GM12865 (cell line): Measurements from ENCODE around the gene SCG3.
A peak's percentile ranks its signal among the peaks of the same experiment; 100 is the strongest.
"Not testable (repeated sequence)": the region's sequence is repeated elsewhere in the genome, so short reads cannot be mapped to it uniquely, and the experiment has no call there.

ENCODE experiments used
- DNase-seq: peaks from one replicate; pipeline ENCODE4 v3.0.0; 2010; ENCODE audit warnings: low read depth
- H3K4me3 ChIP-seq: 2 replicates; pipeline ENCODE4 v1.5.1; 2011; ENCODE audit warnings: mild to moderate bottlenecking, low read depth, low read length, control low read depth
- CTCF ChIP-seq: IDR thresholded peaks from 2 replicates; pipeline ENCODE4 v1.5.1; 2011; ENCODE audit warnings: low read length, control low read depth, low read depth, inconsistent platforms; ENCODE audit not compliant: insufficient read depth; ENCODE audit errors: missing control alignments

SCG3 gene

GRCh38 chr15:51649659-51650521, 31.4 kb upstream of the SCG3 start:
- H3K4me3 ChIP-seq: no peak overlapping the region
- TF ChIP-seq CTCF: peak; percentile 66
- DNase-seq: peak; percentile 86

GRCh38 chr15:51652084-51652668, 29.1 kb upstream of the SCG3 start:
- TF ChIP-seq CTCF: no peak
- H3K4me3 ChIP-seq: no peak overlapping the region
- DNase-seq: no peak

- not testable (repeated sequence) for DNase-seq, H3K4me3 ChIP-seq
Measured at GRCh38 chr15:51655401-51656057, 25.8 kb upstream of the SCG3 start.

- no peak overlapping the region for H3K4me3 ChIP-seq
- DNase-seq: peak; percentile 5
- no peak for TF ChIP-seq CTCF
Measured at GRCh38 chr15:51658664-51659063, 22.6 kb upstream of the SCG3 start.

GRCh38 chr15:51661072-51661471, 20.2 kb upstream of the SCG3 start:
- H3K4me3 ChIP-seq: no peak overlapping the region
- no peak for DNase-seq
- TF ChIP-seq CTCF: no peak

GRCh38 chr15:51667478-51667877, 13.8 kb upstream of the SCG3 start:
- H3K4me3 ChIP-seq: no peak overlapping the region
- DNase-seq: no peak
- TF ChIP-seq CTCF: no peak

GRCh38 chr15:51668446-51668845, 12.9 kb upstream of the SCG3 start:
- DNase-seq: no peak
- TF ChIP-seq CTCF: no peak
- H3K4me3 ChIP-seq: no peak overlapping the region
